A549 (cell line): ENCODE measurements around the gene POLR1C. TPM values are rescaled to one million over a fixed set of nuclear protein-coding genes. Genes with fewer than 3 reads are reported as not detected.

Experiments
- ATAC-seq, 2 experiments: fragments of 200-7000 bp in 1 of 2; fragments of >200 bp in 1 of 2; cut with Nextera tagmentation in 1 of 2; cut with Tn5 transposase in 1 of 2; 3 replicates each; pipeline versions ENCODE4 v1.8.0 to v1.9.1; 2018 to 2020; ENCODE audit warnings: mild to moderate bottlenecking in 1 of 2, moderate library complexity in 1 of 2
- CTCF ChIA-PET: fragments of 300-600 bp; sonication (Branson Sonifier 250); formaldehyde crosslinking; extraction: SDS; loops from one replicate; lab custom pipeline; 2021; ENCODE audit warnings: antibody characterized with exemption, inconsistent platforms; lab: Yijun Ruan, JAX
- POLR2A ChIA-PET: fragments of 350-600 bp; formaldehyde crosslinking; extraction: SDS; loops from one replicate; lab custom pipeline; 2021; ENCODE audit warnings: antibody characterized with exemption, inconsistent platforms; lab: Yijun Ruan, JAX
- DNase-seq, 2 experiments: peaks; one replicate each; pipeline versions ENCODE4 v3.0.0 to v3.0.0-alpha.2; 2011 to 2016; ENCODE audit warnings: low read depth in 1 of 2, low spot score in 1 of 2
- FAIRE-seq: peaks from 2 replicates; lab custom pipeline; 2011; peaks lifted over from hg19 to GRCh38; lab: Jason Lieb, UNC
- H3K27ac ChIP-seq, 2 experiments: fragments of >200 bp; sonication (Bioruptor Twin); formaldehyde crosslinking; 3 replicates each; pipeline ENCODE4 v1.5.1; 2016 to 2017
- H3K4me1 ChIP-seq: fragments of >200 bp; sonication (Bioruptor Twin); formaldehyde crosslinking; 3 replicates; pipeline ENCODE4 v1.6.1; 2016
- H3K4me2 ChIP-seq: fragments of >200 bp; sonication (Bioruptor Twin); formaldehyde crosslinking; 3 replicates; pipeline ENCODE4 v1.6.1; 2016
- H3K4me3 ChIP-seq: fragments of >200 bp; sonication (Bioruptor Twin); formaldehyde crosslinking; 3 replicates; pipeline ENCODE4 v1.5.1; 2016
- H3K9me3 ChIP-seq: fragments of >200 bp; sonication (Bioruptor Twin); formaldehyde crosslinking; 3 replicates; pipeline ENCODE4 v1.6.1; 2016
- ATOH8 ChIP-seq: fragments of 250-450 bp; sonication (Bioruptor Pico); IDR thresholded peaks from 2 replicates; pipeline ENCODE4 v1.5.0; 2020; ENCODE audit warnings: low read depth, mild to moderate bottlenecking, moderate library complexity
- BHLHE40 ChIP-seq: IDR thresholded peaks from 2 replicates; pipeline ENCODE4 v1.6.1; 2012; ENCODE audit warnings: low read depth, low read length, inconsistent platforms
- CBX2 ChIP-seq: fragments of 200-600 bp; sonication (generic); IDR thresholded peaks from 2 replicates; pipeline ENCODE4 v1.6.1; 2016; ENCODE audit warnings: low read depth, mild to moderate bottlenecking, borderline replicate concordance
- CHD2 ChIP-seq: fragments of 150-350 bp; IDR thresholded peaks from 2 replicates; pipeline ENCODE4 v1.6.1; 2014; ENCODE audit warnings: low read length; ENCODE audit not compliant: partially characterized antibody
- CTCF ChIP-seq: fragments of >200 bp; sonication (Bioruptor Twin); formaldehyde crosslinking; IDR thresholded peaks from 3 replicates; pipeline ENCODE4 v1.5.1; 2016
- EHMT2 ChIP-seq: fragments of 200-600 bp; sonication (generic); IDR thresholded peaks from 2 replicates; pipeline ENCODE4 v1.6.1; 2016; ENCODE audit warnings: antibody characterized with exemption, low read depth, mild to moderate bottlenecking, moderate library complexity
- EP300 ChIP-seq, 2 experiments: fragments of >200 bp; sonication (Bioruptor Twin); formaldehyde crosslinking; IDR thresholded peaks; 2 replicates in 1 of 2; 3 replicates in 1 of 2; pipeline ENCODE4 v1.6.1; 2016 to 2017
- ESRRA ChIP-seq: fragments of 150-350 bp; IDR thresholded peaks from 2 replicates; pipeline ENCODE4 v1.6.1; 2014; ENCODE audit warnings: mild to moderate bottlenecking, low read length, borderline replicate concordance
- FOXS1 ChIP-seq: fragments of 250-450 bp; sonication (Bioruptor Pico); IDR thresholded peaks from 2 replicates; pipeline ENCODE4 v1.5.0; 2020; ENCODE audit warnings: mild to moderate bottlenecking, moderate library complexity
- GATA3 ChIP-seq: IDR thresholded peaks from 2 replicates; pipeline ENCODE4 v1.6.1; 2012; ENCODE audit warnings: borderline replicate concordance
- HDAC2 ChIP-seq: fragments of 200-600 bp; sonication (generic); IDR thresholded peaks from 2 replicates; pipeline ENCODE4 v1.6.1; 2016
- HES2 ChIP-seq: fragments of >200 bp; sonication (Bioruptor Twin); formaldehyde crosslinking; IDR thresholded peaks from 2 replicates; pipeline ENCODE4 v1.6.1; 2016
- HOXA7 ChIP-seq: fragments of 250-450 bp; sonication (Bioruptor Pico); IDR thresholded peaks from 2 replicates; pipeline ENCODE4 v1.5.0; 2020; ENCODE audit warnings: mild to moderate bottlenecking, moderate library complexity
- MAFK ChIP-seq: fragments of 450-650 bp; IDR thresholded peaks from 2 replicates; pipeline ENCODE4 v1.6.1; 2014; ENCODE audit not compliant: partially characterized antibody
- MAZ ChIP-seq: fragments of 150-350 bp; IDR thresholded peaks from 2 replicates; pipeline ENCODE4 v1.6.1; 2014; ENCODE audit warnings: antibody characterized with exemption, low read depth, low read length, borderline replicate concordance
- NPAS2 ChIP-seq: fragments of 250-450 bp; sonication (Bioruptor Pico); IDR thresholded peaks from 2 replicates; pipeline ENCODE4 v1.8.0; 2022; ENCODE audit warnings: mild to moderate bottlenecking, moderate library complexity, borderline replicate concordance
- POLR2A ChIP-seq: IDR thresholded peaks from 2 replicates; pipeline ENCODE4 v1.6.1; 2012; ENCODE audit warnings: mild to moderate bottlenecking, low read length
- POLR2AphosphoS2 ChIP-seq: conservative IDR thresholded peaks from 2 replicates; pipeline ENCODE4 v1.6.1; 2012; ENCODE audit warnings: low read length, improper control_type of control experiment, inconsistent platforms
- RAD21 ChIP-seq, 2 experiments: fragments of >200 bp in 1 of 2; sonication (Bioruptor Twin) in 1 of 2; formaldehyde crosslinking in 1 of 2; IDR thresholded peaks in 1 of 2; conservative IDR thresholded peaks in 1 of 2; 2 replicates in 1 of 2; 3 replicates in 1 of 2; pipeline ENCODE4 v1.6.1; 2012 to 2018; ENCODE audit warnings: inconsistent platforms in 1 of 2
- ZC3H11A ChIP-seq: fragments of 450-650 bp; IDR thresholded peaks from 2 replicates; pipeline ENCODE4 v1.6.1; 2014; ENCODE audit warnings: antibody characterized with exemption, mild to moderate bottlenecking
- ZNF302 ChIP-seq: fragments of 250-450 bp; sonication (Bioruptor Pico); IDR thresholded peaks from 2 replicates; pipeline ENCODE4 v1.9.0; 2021; ENCODE audit warnings: inconsistent platforms, mild to moderate bottlenecking, moderate library complexity
- ZSCAN20 ChIP-seq: fragments of 250-450 bp; sonication (Bioruptor Pico); IDR thresholded peaks from 2 replicates; pipeline ENCODE4 v1.8.0; 2022; ENCODE audit warnings: mild to moderate bottlenecking, moderate library complexity
- WGBS: methylation state at CpG from one replicate; pipeline ENCODE4 v1.1.6; 2017; ENCODE audit errors: missing lambda C conversion rate; 5-methylcytosine and 5-hydroxymethylcytosine counted together
- polyA plus RNA-seq, 4 experiments: library from polyadenylated mRNA; depleted of rRNA in 3 of 4; stranded (reverse); fragments of >200 nt; fragmentation: RNase III in 1 of 4; extraction: RNeasy Plus Mini Kit Qiagen cat#74134 plus additional on column Dnase treatment in 1 of 4; gene quantifications; 2 replicates in 3 of 4; 3 replicates in 1 of 4; pipeline ENCODE4 v1.2.3, GENCODE V29; 2011 to 2017

The POLR1C gene
- polyA plus RNA-seq, 2 of the 4 experiments (the other 2 are of a cell fraction) = 48.5 to 63.1 TPM

GRCh38 chr6:43469947-43470346 is 46.9 kb upstream of the POLR1C start:
- Histone ChIP-seq H3K4me1 (no peaks in the 10 kb centered on the region), H3K9me3 (no peaks in the 10 kb centered on the region), H3K4me3 (no peak overlapping the region), H3K27ac (no peak overlapping the region), H3K4me2 (no peak overlapping the region)
- CTCF ChIA-PET = interaction anchor here (2.8 kb wide), 1 partner anchor 37 kb away, joined by 10 read pairs; no protein-coding TSS in a partner anchor
- POLR2A ChIA-PET = no interaction called here
- no peak for ATAC-seq
- TF ChIP-seq HDAC2 = no peak
- no peak for TF ChIP-seq CTCF
- TF ChIP-seq EHMT2 = no peak
- 92% methylated on average over 7 of the region's 7 CpGs for WGBS
- no peak for FAIRE-seq
- no peak for DNase-seq

- no peak overlapping the region for H3K4me2 ChIP-seq
- POLR2A ChIA-PET = interaction anchor here (0.6 kb wide), 1 partner anchor 16 kb away, joined by 3 read pairs; the partner anchor contains the start of gene DLK2
- no peaks in the 10 kb centered on the region for H3K4me1 ChIP-seq
- WGBS = 27% methylated on average over 1 of the region's 1 CpG
- H3K4me3 ChIP-seq = no peak overlapping the region
- no peak for TF ChIP-seq HES2
- TF ChIP-seq ZNF302 (CRISPR knock-in tag) = no peak
- no peak for TF ChIP-seq GATA3
- TF ChIP-seq CBX2 = no peak
- no peak for TF ChIP-seq EP300 (IDR thresholded peaks at IDR 0.05)
- no peak for TF ChIP-seq HDAC2
- TF ChIP-seq FOXS1 (CRISPR knock-in tag) = no peak
- TF ChIP-seq ZC3H11A = no peak
- TF ChIP-seq NPAS2 (CRISPR knock-in tag) = no peak
- ATAC-seq = no peak
- no peak for DNase-seq
- no peaks in the 10 kb centered on the region for H3K9me3 ChIP-seq
- no peak for FAIRE-seq
- CTCF ChIA-PET = interaction anchor here (0.7 to 2.8 kb wide), 5 partner anchors 11 to 35 kb away, joined by 3 to 10 read pairs (median 4); no protein-coding TSS in a partner anchor
- no peak overlapping the region for H3K27ac ChIP-seq
Observed at GRCh38 chr6:43471399-43471798, 45.5 kb upstream of the POLR1C start.

- H3K9me3 ChIP-seq = no peaks in the 10 kb centered on the region
- no peak for FAIRE-seq
- H3K27ac ChIP-seq = no peak overlapping the region
- ChIA-PET CTCF (interaction anchor here (1.9 to 2.8 kb wide), 2 partner anchors 12 to 34 kb away, joined by 6 to 10 read pairs; no protein-coding TSS in a partner anchor), POLR2A (no interaction called here)
- WGBS = 94% methylated on average over 4 of the region's 4 CpGs
- H3K4me1 ChIP-seq = 0 out of 3 replicates have a peak, but pooled peaks cover 3% of the 10 kb centered on the region
- TF ChIP-seq ATOH8 (no peak), RAD21 (conservative IDR thresholded peaks at IDR 0.05 in 1 of 2, IDR thresholded peaks at IDR 0.05 in 1 of 2) (no peak), HES2 (no peak), MAZ (no peak), ESRRA (no peak), MAFK (no peak), HOXA7 (CRISPR knock-in tag) (no peak), ZSCAN20 (CRISPR knock-in tag) (no peak), CBX2 (no peak), POLR2AphosphoS2 (no peak), POLR2A (no peak), BHLHE40 (no peak), CHD2 (no peak)
- TF ChIP-seq, all 56 proteins: peak for 0
- Histone ChIP-seq H3K4me2 (no peak overlapping the region), H3K4me3 (no peak overlapping the region)
- no peak for DNase-seq
- no peak for ATAC-seq
Observed at GRCh38 chr6:43472515-43472914, 44.4 kb upstream of the POLR1C start.
